22Rv1 (cell line): Measurements from ENCODE around the gene ZEB1.
"Not testable (repeated sequence)": the region's sequence is repeated elsewhere in the genome, so short reads cannot be mapped to it uniquely, and the experiment has no call there.

Experiments
- H3K27ac ChIP-seq: fragments of 450-650 bp; 2 replicates; pipeline ENCODE4 v1.5.1; 2017
- ZFX ChIP-seq: fragments of 450-650 bp; IDR thresholded peaks from 2 replicates; pipeline ENCODE4 v1.6.1; 2017; ENCODE audit warnings: antibody characterized with exemption, borderline replicate concordance
- TF ChIP-seq, protein P1 (sequence below): fragments of 450-650 bp; IDR thresholded peaks from 2 replicates; pipeline ENCODE4 v1.5.1; 2017; ENCODE audit warnings: mild to moderate bottlenecking

ZEB1 gene

DNA sequence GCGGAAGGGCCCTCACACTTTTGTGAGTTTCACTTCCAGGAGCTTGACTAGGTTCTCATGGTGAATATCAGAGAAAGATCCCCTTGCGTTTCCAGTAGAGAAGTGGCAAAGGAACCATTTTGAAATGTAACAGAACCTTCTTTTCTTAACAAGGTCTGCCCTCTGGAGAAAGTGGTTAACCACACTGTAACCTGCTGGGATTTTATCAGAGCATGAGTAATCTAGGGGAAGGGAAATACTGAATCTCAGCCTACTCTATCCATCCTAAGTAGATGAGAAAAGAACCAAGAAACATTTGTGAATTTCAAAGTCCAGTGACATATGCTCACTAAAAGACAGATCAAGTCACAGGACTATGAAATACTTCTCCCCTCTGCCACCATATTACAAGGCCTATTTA is 235.5 kb downstream of the ZEB1 start:
- H3K27ac ChIP-seq, result no peak overlapping the region
- TF ChIP-seq, protein P1, sequence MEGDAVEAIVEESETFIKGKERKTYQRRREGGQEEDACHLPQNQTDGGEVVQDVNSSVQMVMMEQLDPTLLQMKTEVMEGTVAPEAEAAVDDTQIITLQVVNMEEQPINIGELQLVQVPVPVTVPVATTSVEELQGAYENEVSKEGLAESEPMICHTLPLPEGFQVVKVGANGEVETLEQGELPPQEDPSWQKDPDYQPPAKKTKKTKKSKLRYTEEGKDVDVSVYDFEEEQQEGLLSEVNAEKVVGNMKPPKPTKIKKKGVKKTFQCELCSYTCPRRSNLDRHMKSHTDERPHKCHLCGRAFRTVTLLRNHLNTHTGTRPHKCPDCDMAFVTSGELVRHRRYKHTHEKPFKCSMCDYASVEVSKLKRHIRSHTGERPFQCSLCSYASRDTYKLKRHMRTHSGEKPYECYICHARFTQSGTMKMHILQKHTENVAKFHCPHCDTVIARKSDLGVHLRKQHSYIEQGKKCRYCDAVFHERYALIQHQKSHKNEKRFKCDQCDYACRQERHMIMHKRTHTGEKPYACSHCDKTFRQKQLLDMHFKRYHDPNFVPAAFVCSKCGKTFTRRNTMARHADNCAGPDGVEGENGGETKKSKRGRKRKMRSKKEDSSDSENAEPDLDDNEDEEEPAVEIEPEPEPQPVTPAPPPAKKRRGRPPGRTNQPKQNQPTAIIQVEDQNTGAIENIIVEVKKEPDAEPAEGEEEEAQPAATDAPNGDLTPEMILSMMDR, result no peak
- TF ChIP-seq ZFX, result no peak

DNA sequence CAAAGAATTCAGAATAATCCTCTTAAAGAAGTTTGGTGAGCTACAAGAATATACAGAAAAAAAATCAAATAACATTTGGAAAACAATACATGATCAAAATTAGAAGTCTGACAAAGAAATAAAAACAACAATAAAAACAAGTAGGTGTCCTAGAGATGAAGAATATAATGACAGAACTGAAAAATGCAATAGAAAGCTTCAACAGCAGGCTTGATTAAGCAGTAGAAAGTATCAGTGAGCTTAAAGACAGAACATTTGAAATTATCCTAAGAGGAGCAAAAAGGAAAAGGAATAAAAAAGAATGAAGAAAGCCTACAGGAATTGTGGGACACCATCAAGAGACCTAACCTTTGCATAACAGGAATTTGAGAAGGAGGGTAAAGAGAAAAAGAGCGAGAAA is 238.8 kb downstream of the ZEB1 start:
- TF ChIP-seq, protein P1, result no peak
- no peak for TF ChIP-seq ZFX
- H3K27ac ChIP-seq, result no peak overlapping the region

DNA sequence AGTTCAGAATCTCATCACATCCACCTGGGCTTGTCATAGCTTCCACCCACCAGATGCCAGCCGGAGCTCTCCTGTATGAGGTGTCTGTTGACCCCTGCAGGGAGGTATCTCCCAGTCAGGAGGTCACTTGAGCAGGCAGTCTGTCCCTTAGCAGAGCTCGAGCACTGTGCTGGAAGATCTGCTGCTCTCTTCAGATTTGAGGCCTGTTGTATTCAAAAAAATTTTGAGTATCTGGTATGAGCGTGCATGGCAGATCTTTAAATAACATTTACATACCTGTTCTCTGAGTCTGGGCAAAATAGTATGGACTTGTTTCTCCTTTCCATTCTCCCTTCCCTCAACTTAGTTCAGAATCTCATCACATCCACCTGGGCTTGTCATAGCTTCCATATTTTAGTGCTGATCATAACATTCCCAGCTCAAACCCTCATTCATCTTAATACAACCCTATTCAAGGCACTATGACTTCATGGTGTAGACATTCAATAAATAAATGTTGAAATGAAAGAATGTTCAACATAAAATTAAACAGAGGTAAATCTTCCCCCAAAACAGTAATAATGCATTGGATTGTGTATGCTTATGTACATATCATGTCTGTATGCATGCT is 249.3 kb downstream of the ZEB1 start:
- H3K27ac ChIP-seq, result not testable (repeated sequence)

DNA sequence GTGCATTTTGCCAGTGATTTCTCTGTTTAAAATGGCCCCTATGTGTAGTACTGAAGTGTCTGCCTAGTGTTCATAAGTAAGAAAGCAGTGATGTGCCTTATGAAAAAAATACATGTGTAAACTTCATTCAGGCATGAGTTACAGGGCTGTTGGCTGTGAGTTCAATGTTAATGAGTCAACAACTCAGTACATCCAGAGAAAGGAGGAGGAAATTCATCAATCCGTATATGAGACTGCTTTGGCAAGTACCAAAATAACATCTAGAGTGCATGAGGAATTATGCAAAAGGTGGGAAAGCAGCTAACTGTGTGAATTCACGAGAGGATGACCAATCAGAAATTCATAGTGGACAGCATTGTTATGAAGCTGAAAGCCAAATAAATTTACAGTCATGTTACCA is 255.6 kb downstream of the ZEB1 start:
- TF ChIP-seq ZFX, result no peak
- TF ChIP-seq, protein P1, result no peak
- H3K27ac ChIP-seq, result no peak overlapping the region

DNA sequence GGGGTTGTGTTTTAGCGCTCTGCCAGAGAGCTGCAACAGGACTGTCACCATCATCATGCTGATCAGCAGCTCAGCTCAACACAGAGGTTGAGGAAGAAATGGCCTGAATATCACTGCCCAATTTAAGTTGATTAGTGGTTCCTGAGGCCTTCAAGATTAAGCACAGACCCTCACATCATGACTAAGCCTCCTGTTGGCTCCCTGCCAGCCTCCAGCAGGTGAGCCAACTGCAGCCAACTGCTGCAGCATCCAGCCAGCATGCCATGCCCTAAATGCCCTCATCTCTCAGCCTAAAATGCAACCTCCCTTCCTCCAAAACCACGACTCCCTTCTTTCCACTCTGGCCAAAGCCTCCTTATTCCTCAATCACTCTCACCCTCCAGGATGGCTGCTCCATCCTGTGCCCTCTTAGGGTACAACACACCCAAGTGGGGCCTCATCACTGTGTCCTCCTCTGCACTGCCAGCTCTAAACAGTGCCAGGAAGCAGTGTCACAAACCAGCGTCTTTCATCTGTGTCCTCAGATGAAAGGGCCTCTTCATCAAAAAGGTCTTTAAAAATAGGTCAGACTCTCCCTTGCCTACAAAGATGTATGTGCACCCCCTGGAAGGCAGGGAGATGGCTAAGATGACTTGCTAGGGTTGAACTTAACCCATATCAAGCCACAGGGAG is 259.3 kb downstream of the ZEB1 start:
- no peak for TF ChIP-seq ZFX
- TF ChIP-seq, protein P1, result no peak

DNA sequence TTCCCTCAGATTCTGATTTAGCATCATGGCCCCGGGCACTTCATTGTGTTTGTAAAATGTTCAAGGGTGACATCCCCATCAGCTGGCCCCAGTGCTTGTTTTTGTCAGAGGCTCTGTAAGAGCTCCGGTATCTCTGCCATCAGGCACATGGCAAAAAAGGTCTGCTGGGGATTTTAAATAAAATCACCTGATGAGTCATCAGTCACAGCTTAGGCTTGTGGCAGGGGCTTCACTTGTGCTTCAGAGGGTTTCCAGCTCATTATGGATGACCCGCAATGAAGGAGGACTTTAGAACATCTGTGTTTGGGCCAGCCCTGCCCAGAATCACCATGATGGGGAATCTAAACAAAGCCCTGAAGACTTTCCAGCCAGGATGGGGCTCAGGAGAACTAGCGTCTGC is 259.9 kb downstream of the ZEB1 start:
- no peak overlapping the region for H3K27ac ChIP-seq
- TF ChIP-seq ZFX, result no peak
- TF ChIP-seq, protein P1, result no peak

More for the DNA sequence above, 259.3 kb downstream of the ZEB1 start:
- H3K27ac ChIP-seq, result no peak overlapping the region
